HCT116 (cell line): ENCODE measurements around the gene NNT.

Experiments
- ATF3 ChIP-seq: IDR thresholded peaks from 2 replicates; pipeline ENCODE4 v1.6.1; 2012
- CTCF ChIP-seq, 3 experiments: fragments of 200-600 bp in 1 of 3; sonication (generic) in 1 of 3; IDR thresholded peaks in 2 of 3; conservative IDR thresholded peaks in 1 of 3; 2 replicates each; pipeline ENCODE4 v1.5.1; 2012 to 2017; ENCODE audit warnings: low read depth in 2 of 3, low read length in 2 of 3, antibody characterized with exemption in 1 of 3, borderline replicate concordance in 1 of 3, control low read depth in 1 of 3, mild to moderate bottlenecking in 1 of 3, mixed read lengths in 1 of 3, mixed run types in 1 of 3, moderate library complexity in 1 of 3; ENCODE audit not compliant: insufficient read depth in 1 of 3
- EZH2 ChIP-seq: fragments of 200-600 bp; sonication (generic); IDR thresholded peaks from 2 replicates; pipeline ENCODE4 v1.6.1; 2017; ENCODE audit warnings: antibody characterized with exemption, mixed run types
- EZH2phosphoT487 ChIP-seq: fragments of 200-600 bp; IDR thresholded peaks from 2 replicates; pipeline ENCODE4 v1.6.1; 2018; ENCODE audit warnings: antibody characterized with exemption, borderline replicate concordance
- MAX ChIP-seq: IDR thresholded peaks from 2 replicates; pipeline ENCODE4 v1.6.1; 2012
- POLR2A ChIP-seq: IDR thresholded peaks from 2 replicates; pipeline ENCODE4 v1.7.0; 2011; ENCODE audit warnings: borderline replicate concordance; ENCODE audit not compliant: insufficient read depth, insufficient read length; ENCODE audit errors: extremely low read depth
- POLR2AphosphoS5 ChIP-seq: IDR thresholded peaks from 2 replicates; pipeline ENCODE4 v1.6.1; 2011; ENCODE audit warnings: mild to moderate bottlenecking, low read depth, low read length, moderate library complexity
- RAD21 ChIP-seq: IDR thresholded peaks from 2 replicates; pipeline ENCODE4 v1.6.1; 2012; ENCODE audit warnings: low read depth, mild to moderate bottlenecking
- SP1 ChIP-seq: IDR thresholded peaks from 2 replicates; pipeline ENCODE4 v1.6.1; 2012; ENCODE audit warnings: low read depth
- SRF ChIP-seq: IDR thresholded peaks from 2 replicates; pipeline ENCODE4 v1.6.1; 2012; ENCODE audit warnings: low read depth
- YY1 ChIP-seq: IDR thresholded peaks from 2 replicates; pipeline ENCODE4 v1.6.1; 2011; ENCODE audit warnings: low read length, low read depth, moderate library complexity, mild to moderate bottlenecking; ENCODE audit not compliant: insufficient replicate concordance; ENCODE audit errors: extremely low read depth
- ZBTB33 ChIP-seq: IDR thresholded peaks from 2 replicates; pipeline ENCODE4 v1.6.1; 2011; ENCODE audit warnings: mild to moderate bottlenecking, low read length, moderate library complexity; ENCODE audit not compliant: insufficient replicate concordance; ENCODE audit errors: extremely low read depth
- ZFX ChIP-seq: fragments of 450-650 bp; IDR thresholded peaks from 2 replicates; pipeline ENCODE4 v1.6.1; 2017

GRCh38 chr5:43627028-43627427 lies 24.0 kb downstream of the NNT start:
- TF ChIP-seq CTCF (IDR thresholded peaks at IDR 0.05 in 2 of 3, conservative IDR thresholded peaks at IDR 0.05 in 1 of 3; ENCODE audit: borderline replicate concordance in 1 of 3, insufficient read depth in 1 of 3, low read depth in 2 of 3, low read length in 2 of 3) (peak; percentile 79 to 96 (median 91)), YY1 (no peak), POLR2AphosphoS5 (no peak), MAX (no peak), POLR2A (no peak), EZH2 (no peak), ZFX (no peak), EZH2phosphoT487 (no peak), ATF3 (no peak), RAD21 (peak; percentile 48), ZBTB33 (no peak), SRF (no peak), SP1 (no peak)
